ENCODE results near the gene TMEM92.
"Not testable (repeated sequence)": the region's sequence is repeated elsewhere in the genome, so short reads cannot be mapped to it uniquely, and the experiment has no call there.

TMEM92 gene

GRCh38 chr17:50289991-50290702 lies 15.9 kb downstream of the TMEM92 start:
- in situ Hi-C loops (cut with MboI; ENCODE audit: low sequenced_read_pairs) = loop anchor here (5.0 kb wide), 1 partner anchor 198 kb away; no protein-coding TSS in a partner anchor
- Histone ChIP-seq H3K9me3 (no peaks in the 10 kb centered on the region), H3K4me3 (no peak overlapping the region), H3K27me3 (ENCODE audit: low read depth) (no peaks in the 10 kb centered on the region; the same call in 1 of the 2 replicates), H3K4me1 (no peaks in the 10 kb centered on the region), H3K36me3 (replicated peaks) (no peaks in the 10 kb centered on the region)
- no peak for DNase-seq (ENCODE audit: low spot score in 2 of 2)

DNA sequence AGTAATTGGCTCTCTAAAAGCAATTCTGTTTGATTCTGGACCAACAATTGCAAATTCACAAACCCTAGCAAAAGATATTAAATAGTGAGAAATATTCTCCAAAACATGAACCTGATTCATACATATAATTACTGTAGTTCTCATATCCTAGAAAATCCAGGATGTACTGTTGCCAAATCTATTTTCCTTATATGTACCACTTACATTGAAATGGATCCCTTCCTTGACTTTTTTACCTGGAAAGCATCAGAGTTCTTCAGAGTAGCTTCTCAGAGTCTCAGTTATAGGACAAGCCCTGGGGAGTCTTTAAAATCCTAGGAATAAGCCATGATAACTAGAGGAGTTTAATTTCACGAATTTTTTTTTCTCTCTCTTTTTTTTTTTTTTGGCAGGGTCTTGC lies 16.7 kb downstream of the TMEM92 start:
- Histone ChIP-seq H3K36me3 (replicated peaks) (no peaks in the 10 kb centered on the region), H3K27me3 (ENCODE audit: low read depth) (no peaks in the 10 kb centered on the region; the same call in 1 of the 2 replicates), H3K9me3 (no peaks in the 10 kb centered on the region), H3K4me1 (no peaks in the 10 kb centered on the region), H3K4me3 (no peak overlapping the region)
- in situ Hi-C loops (cut with MboI; ENCODE audit: low sequenced_read_pairs) = loop anchor here (5.0 kb wide), 1 partner anchor 199 kb away; no protein-coding TSS in a partner anchor
- no peak for DNase-seq (ENCODE audit: low spot score in 2 of 2)

- Histone ChIP-seq H3K27me3 (ENCODE audit: low read depth) (no peaks in the 10 kb centered on the region; the same call in 1 of the 2 replicates), H3K36me3 (replicated peaks) (no peaks in the 10 kb centered on the region), H3K4me1 (no peaks in the 10 kb centered on the region), H3K9me3 (no peaks in the 10 kb centered on the region), H3K4me3 (no peak overlapping the region)
- no peak for DNase-seq (ENCODE audit: low spot score in 2 of 2)
- in situ Hi-C loops (cut with MboI; ENCODE audit: low sequenced_read_pairs) = loop anchor here (5.0 kb wide), 1 partner anchor 200 kb away; no protein-coding TSS in a partner anchor
Observed at GRCh38 chr17:50292465-50292864, 18.2 kb downstream of the TMEM92 start.

GRCh38 chr17:50295021-50295420 lies 20.8 kb downstream of the TMEM92 start:
- H3K9me3 ChIP-seq = no peaks in the 10 kb centered on the region
- H3K36me3 ChIP-seq (replicated peaks) = no peaks in the 10 kb centered on the region
- no peak overlapping the region for H3K4me3 ChIP-seq
- no peak for DNase-seq (ENCODE audit: low spot score in 2 of 2)
- H3K4me1 ChIP-seq = no peaks in the 10 kb centered on the region
- H3K27me3 ChIP-seq (ENCODE audit: low read depth) = no peaks in the 10 kb centered on the region
- in situ Hi-C loops (cut with MboI; ENCODE audit: low sequenced_read_pairs) = no loop called here

- no peak overlapping the region for H3K4me3 ChIP-seq
- H3K4me1 ChIP-seq = no peaks in the 10 kb centered on the region
- in situ Hi-C loops (cut with MboI; ENCODE audit: low sequenced_read_pairs) = no loop called here
- H3K36me3 ChIP-seq (replicated peaks) = no peaks in the 10 kb centered on the region
- no peaks in the 10 kb centered on the region for H3K9me3 ChIP-seq
- DNase-seq (ENCODE audit: low spot score in 2 of 2) = peak; percentile 64 to 89
- H3K27me3 ChIP-seq (ENCODE audit: low read depth) = no peaks in the 10 kb centered on the region
Observed at GRCh38 chr17:50297407-50297865, 23.2 kb downstream of the TMEM92 start.

DNA sequence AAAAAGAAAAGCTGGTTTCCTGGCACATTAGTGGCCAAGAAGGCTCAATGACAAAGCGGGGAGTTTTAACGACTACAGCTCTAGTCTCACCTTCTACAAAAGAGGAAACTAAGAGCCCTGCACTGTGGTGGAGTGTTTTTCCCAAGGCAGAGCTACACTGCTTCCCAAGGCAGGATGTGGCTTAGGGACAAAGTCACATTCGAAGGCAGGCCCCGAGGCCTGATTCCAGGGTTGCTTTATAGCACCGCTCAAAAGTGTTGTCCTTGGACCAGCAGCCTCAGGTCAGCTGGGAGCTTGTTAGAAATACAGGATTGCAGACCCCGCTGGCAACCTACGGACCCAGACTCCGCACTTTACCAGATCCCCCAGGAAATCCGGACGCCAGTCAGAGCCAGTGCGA lies 23.8 kb downstream of the TMEM92 start:
- Histone ChIP-seq H3K4me3 (no peak overlapping the region), H3K36me3 (replicated peaks) (no peaks in the 10 kb centered on the region), H3K27me3 (ENCODE audit: low read depth) (no peaks in the 10 kb centered on the region), H3K4me1 (no peaks in the 10 kb centered on the region), H3K9me3 (no peaks in the 10 kb centered on the region)
- in situ Hi-C loops (cut with MboI; ENCODE audit: low sequenced_read_pairs) = no loop called here
- DNase-seq (ENCODE audit: low spot score in 2 of 2) = no peak

DNA sequence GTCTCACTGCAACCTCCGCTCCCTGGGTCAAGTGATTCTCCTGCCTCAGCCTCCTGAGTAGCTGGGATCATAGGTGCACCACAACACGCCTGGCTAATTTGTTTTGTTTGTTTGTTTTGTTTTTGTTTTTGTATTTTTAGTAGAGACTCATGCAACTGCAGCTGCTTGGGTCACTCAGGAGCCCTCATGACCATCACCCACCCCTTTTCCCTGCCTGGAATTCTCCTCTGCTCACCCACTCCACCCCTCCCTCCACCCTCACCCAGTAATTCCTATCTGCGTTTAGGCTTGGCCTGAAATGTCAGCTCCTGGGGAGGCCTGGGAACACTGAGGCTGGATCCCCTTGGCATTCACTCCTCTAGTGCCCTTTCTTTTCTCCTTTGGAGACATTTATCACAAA lies 25.5 kb downstream of the TMEM92 start:
- Histone ChIP-seq H3K27me3 (ENCODE audit: low read depth) (no peaks in the 10 kb centered on the region), H3K36me3 (replicated peaks) (no peaks in the 10 kb centered on the region), H3K9me3 (no peaks in the 10 kb centered on the region), H3K4me1 (no peaks in the 10 kb centered on the region), H3K4me3 (no peak overlapping the region)
- in situ Hi-C loops (cut with MboI; ENCODE audit: low sequenced_read_pairs) = no loop called here
- no peak for DNase-seq (ENCODE audit: low spot score in 2 of 2)

DNA sequence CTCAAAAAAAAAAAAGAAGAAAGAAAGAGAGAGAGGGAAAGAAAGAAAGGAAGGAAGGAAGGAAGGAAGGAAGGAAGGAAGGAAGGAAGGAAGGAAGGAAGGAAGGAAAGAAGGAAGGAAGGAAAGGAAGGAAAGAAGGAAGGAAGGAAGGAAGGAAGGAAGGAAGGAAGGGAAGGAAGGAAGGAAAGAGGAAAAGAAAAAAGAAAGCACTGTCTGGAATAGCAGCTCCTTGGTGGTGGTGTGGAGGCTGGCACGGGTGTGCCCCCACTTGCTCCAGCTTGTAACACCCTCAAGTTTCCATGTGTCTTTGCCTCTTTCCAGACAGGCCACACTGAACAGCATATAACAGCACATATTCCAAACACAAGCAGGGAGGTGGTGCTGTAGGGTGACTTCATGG lies 26.6 kb downstream of the TMEM92 start:
- H3K4me3 ChIP-seq; H3K9me3 ChIP-seq; in situ Hi-C loops (cut with MboI; ENCODE audit: low sequenced_read_pairs): not testable (repeated sequence)

GRCh38 chr17:50301891-50302584 lies 27.8 kb downstream of the TMEM92 start:
- Histone ChIP-seq H3K4me3 (no peak overlapping the region), H3K4me1 (no peaks in the 10 kb centered on the region), H3K27me3 (ENCODE audit: low read depth) (no peaks in the 10 kb centered on the region; the same call in 1 of the 2 replicates), H3K9me3 (no peaks in the 10 kb centered on the region), H3K36me3 (replicated peaks) (no peaks in the 10 kb centered on the region)
- in situ Hi-C loops (cut with MboI; ENCODE audit: low sequenced_read_pairs) = no loop called here
- no peak for DNase-seq (ENCODE audit: low spot score in 2 of 2)

More for the DNA sequence above, 26.6 kb downstream of the TMEM92 start:
- H3K36me3 ChIP-seq (replicated peaks); H3K4me1 ChIP-seq; DNase-seq (ENCODE audit: low spot score in 2 of 2); H3K27me3 ChIP-seq (ENCODE audit: low read depth): not testable (repeated sequence)

- no peak for DNase-seq (ENCODE audit: low spot score in 2 of 2)
- H3K36me3 ChIP-seq (replicated peaks) = no peaks in the 10 kb centered on the region
- H3K9me3 ChIP-seq = no peaks in the 10 kb centered on the region
- H3K4me3 ChIP-seq = no peak overlapping the region
- no peaks in the 10 kb centered on the region; the same call in 1 of the 2 replicates for H3K27me3 ChIP-seq (ENCODE audit: low read depth)
- no peaks in the 10 kb centered on the region for H3K4me1 ChIP-seq
- in situ Hi-C loops (cut with MboI; ENCODE audit: low sequenced_read_pairs) = no loop called here
Observed at GRCh38 chr17:50303051-50303450, 28.8 kb downstream of the TMEM92 start.

- in situ Hi-C loops (cut with MboI; ENCODE audit: low sequenced_read_pairs) = no loop called here
- H3K27me3 ChIP-seq (ENCODE audit: low read depth) = no peaks in the 10 kb centered on the region; the same call in 1 of the 2 replicates
- H3K36me3 ChIP-seq (replicated peaks) = no peaks in the 10 kb centered on the region
- DNase-seq (ENCODE audit: low spot score in 2 of 2) = no peak
- H3K4me1 ChIP-seq = no peaks in the 10 kb centered on the region
- H3K9me3 ChIP-seq = no peaks in the 10 kb centered on the region
- no peak overlapping the region for H3K4me3 ChIP-seq
Observed at GRCh38 chr17:50303596-50303995, 29.3 kb downstream of the TMEM92 start.

GRCh38 chr17:50304781-50305404 lies 30.6 kb downstream of the TMEM92 start:
- H3K36me3 ChIP-seq (replicated peaks) = no peaks in the 10 kb centered on the region
- H3K4me3 ChIP-seq = no peak overlapping the region
- H3K9me3 ChIP-seq = no peaks in the 10 kb centered on the region
- in situ Hi-C loops (cut with MboI; ENCODE audit: low sequenced_read_pairs) = no loop called here
- H3K4me1 ChIP-seq = no peaks in the 10 kb centered on the region
- no peak for DNase-seq (ENCODE audit: low spot score in 2 of 2)
- H3K27me3 ChIP-seq (ENCODE audit: low read depth) = peaks cover 3% of the 10 kb centered on the region

GRCh38 chr17:50307654-50308053 lies 33.4 kb downstream of the TMEM92 start:
- H3K36me3 ChIP-seq (replicated peaks) = no peaks in the 10 kb centered on the region
- no peak overlapping the region for H3K4me3 ChIP-seq
- in situ Hi-C loops (cut with MboI; ENCODE audit: low sequenced_read_pairs) = no loop called here
- no peaks in the 10 kb centered on the region for H3K4me1 ChIP-seq
- DNase-seq (ENCODE audit: low spot score in 2 of 2) = no peak
- H3K9me3 ChIP-seq = no peaks in the 10 kb centered on the region
- peaks cover 3% of the 10 kb centered on the region for H3K27me3 ChIP-seq (ENCODE audit: low read depth)

DNA sequence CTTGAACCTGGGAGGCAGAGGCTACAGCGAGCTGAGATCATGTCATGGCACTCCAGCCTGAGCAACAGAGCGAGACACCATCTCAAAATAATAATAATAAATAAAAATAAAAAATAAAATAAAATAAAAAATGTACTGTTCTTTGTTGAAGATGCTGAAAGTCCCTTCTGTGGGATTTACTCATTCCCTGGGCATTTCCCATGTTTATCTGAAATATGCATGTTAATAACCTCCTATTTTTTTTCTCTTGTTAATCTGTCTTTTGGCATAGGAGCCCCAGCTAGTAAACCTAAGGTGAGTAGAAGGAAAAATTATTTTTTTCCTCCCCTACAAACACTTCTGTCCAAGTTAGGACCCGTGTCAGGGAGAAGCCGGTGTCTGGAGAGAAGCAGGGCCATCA lies 34.4 kb downstream of the TMEM92 start:
- H3K4me3 ChIP-seq = no peak overlapping the region
- in situ Hi-C loops (cut with MboI; ENCODE audit: low sequenced_read_pairs) = no loop called here
- peaks cover 3% of the 10 kb centered on the region for H3K27me3 ChIP-seq (ENCODE audit: low read depth)
- H3K36me3 ChIP-seq (replicated peaks) = no peaks in the 10 kb centered on the region
- H3K4me1 ChIP-seq = no peaks in the 10 kb centered on the region
- H3K9me3 ChIP-seq = no peaks in the 10 kb centered on the region
- DNase-seq (ENCODE audit: low spot score in 2 of 2) = no peak
